DND-41 (cell line): Measurements from ENCODE around the gene EHD3.

ENCODE experiments used
- ATAC-seq: fragments of 200-7000 bp; cut with Tn5 transposase; 3 replicates; pipeline ENCODE4 v1.9.1; 2021; ENCODE audit warnings: low read depth; ENCODE audit not compliant: insufficient read depth
- DNase-seq: peaks from one replicate; pipeline ENCODE4 v3.0.0-alpha.2; 2020
- H2AFZ ChIP-seq: 2 replicates; pipeline ENCODE4 v1.6.0; 2012; ENCODE audit warnings: low read depth, low read length
- H3K27ac ChIP-seq: 2 replicates; pipeline ENCODE4 v1.5.1; 2012; ENCODE audit warnings: low read length, inconsistent platforms
- H3K27me3 ChIP-seq: fragments of 200-600 bp; sonication (generic); 2 replicates; pipeline ENCODE4 v1.6.0; 2012; ENCODE audit warnings: low read length, mild to moderate bottlenecking, inconsistent platforms; ENCODE audit not compliant: insufficient read depth, poor library complexity
- H3K36me3 ChIP-seq: 2 replicates; pipeline ENCODE4 v1.5.1; 2012; ENCODE audit warnings: low read length, inconsistent platforms; ENCODE audit not compliant: insufficient read depth
- H3K4me1 ChIP-seq: 2 replicates; pipeline ENCODE4 v1.5.1; 2012; ENCODE audit warnings: mild to moderate bottlenecking, low read length; ENCODE audit not compliant: insufficient read depth
- H3K4me2 ChIP-seq: 2 replicates; pipeline ENCODE4 v1.6.0; 2012; ENCODE audit warnings: mild to moderate bottlenecking, moderate library complexity, low read length, inconsistent platforms; ENCODE audit not compliant: insufficient read depth
- H3K4me3 ChIP-seq, 2 experiments: fragments of 200-600 bp in 1 of 2; shearing (Covaris generic) in 1 of 2; 2 replicates each; pipeline ENCODE4 v1.5.1; 2012 to 2016; ENCODE audit warnings: inconsistent platforms in 2 of 2, low read length in 2 of 2, mild to moderate bottlenecking in 2 of 2, low read depth in 1 of 2, moderate library complexity in 1 of 2
- H3K79me2 ChIP-seq: 2 replicates; pipeline ENCODE4 v1.6.0; 2012; ENCODE audit warnings: low read length, inconsistent platforms; ENCODE audit not compliant: insufficient read depth
- H3K9ac ChIP-seq: 2 replicates; pipeline ENCODE4 v1.6.0; 2012; ENCODE audit warnings: low read depth, mild to moderate bottlenecking, inconsistent platforms, low read length, moderate library complexity
- H3K9me3 ChIP-seq: 2 replicates; pipeline ENCODE4 v1.5.1; 2012; ENCODE audit warnings: low read length, moderate library complexity, mild to moderate bottlenecking, inconsistent platforms; ENCODE audit not compliant: insufficient read depth, severe bottlenecking
- H4K20me1 ChIP-seq: 2 replicates; pipeline ENCODE4 v1.6.0; 2012; ENCODE audit warnings: low read length; ENCODE audit not compliant: insufficient read depth
- EZH2 ChIP-seq: IDR thresholded peaks from 3 replicates; pipeline ENCODE4 v1.6.1; 2012; ENCODE audit warnings: borderline replicate concordance, low read depth, mild to moderate bottlenecking, moderate library complexity, low read length, inconsistent platforms; ENCODE audit not compliant: severe bottlenecking
- TF ChIP-seq, protein P1 (sequence below): IDR thresholded peaks from 2 replicates; pipeline ENCODE4 v1.5.1; 2012; ENCODE audit warnings: borderline replicate concordance, low read length, moderate library complexity, mild to moderate bottlenecking; ENCODE audit not compliant: poor library complexity, severe bottlenecking; ENCODE audit errors: extremely low read depth

Gene EHD3

DNA sequence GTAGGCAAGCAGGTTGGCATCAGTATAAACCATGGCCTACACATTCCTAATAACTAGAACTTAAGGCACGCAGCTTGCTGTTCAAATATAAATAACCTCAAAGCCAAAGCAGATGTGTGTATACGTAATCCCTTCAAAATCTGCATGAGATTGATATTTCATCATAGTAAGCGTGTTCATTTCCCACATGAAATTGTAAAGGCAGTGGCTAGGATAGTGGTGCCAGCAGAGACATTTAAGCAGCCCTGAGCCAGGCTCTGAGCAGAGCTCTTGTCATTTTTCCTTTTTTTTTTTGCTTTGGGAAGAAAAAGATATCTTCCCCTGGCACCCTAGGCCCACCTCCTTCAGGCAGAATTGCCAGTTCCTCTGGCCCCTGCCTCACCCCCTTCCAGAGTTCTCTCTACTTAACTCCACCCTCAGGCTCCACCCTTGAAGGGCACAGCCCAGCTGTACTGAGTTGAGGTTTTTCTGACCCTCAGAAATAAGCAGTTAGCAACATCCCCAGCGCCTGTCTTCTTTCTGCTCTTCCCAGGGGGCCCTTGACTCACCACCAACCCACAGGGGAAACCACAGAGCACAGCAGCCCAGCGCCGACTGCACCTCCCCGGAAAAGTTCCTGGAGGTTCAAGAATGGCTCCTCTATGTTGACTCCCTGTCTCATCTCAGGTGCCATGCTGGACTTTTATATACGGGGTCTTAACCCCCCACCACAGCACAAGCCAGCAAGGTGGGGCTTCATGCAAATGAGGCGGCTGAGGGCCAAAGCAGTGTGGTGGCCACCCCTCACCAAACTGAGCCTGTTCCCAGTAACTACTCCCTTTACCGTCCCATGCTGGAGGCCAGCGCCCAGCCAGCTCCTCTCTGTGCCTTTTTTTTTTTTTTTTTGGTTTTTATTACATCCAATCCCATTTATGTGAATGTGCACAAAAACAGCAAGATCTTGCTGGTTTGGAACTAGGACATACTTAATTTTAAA is 84.7 kb downstream of the EHD3 start:
- no peaks in the 10 kb centered on the region for H3K79me2 ChIP-seq
- no peaks in the 10 kb centered on the region for H3K9me3 ChIP-seq
- peak overlapping the region; percentile 57 for H3K4me2 ChIP-seq
- peak overlapping the region; percentile 83 for H3K27ac ChIP-seq
- peak overlapping the region; percentile 24; the same call in 1 of the 2 replicates for H3K9ac ChIP-seq
- no peak for TF ChIP-seq EZH2
- TF ChIP-seq, protein P1, sequence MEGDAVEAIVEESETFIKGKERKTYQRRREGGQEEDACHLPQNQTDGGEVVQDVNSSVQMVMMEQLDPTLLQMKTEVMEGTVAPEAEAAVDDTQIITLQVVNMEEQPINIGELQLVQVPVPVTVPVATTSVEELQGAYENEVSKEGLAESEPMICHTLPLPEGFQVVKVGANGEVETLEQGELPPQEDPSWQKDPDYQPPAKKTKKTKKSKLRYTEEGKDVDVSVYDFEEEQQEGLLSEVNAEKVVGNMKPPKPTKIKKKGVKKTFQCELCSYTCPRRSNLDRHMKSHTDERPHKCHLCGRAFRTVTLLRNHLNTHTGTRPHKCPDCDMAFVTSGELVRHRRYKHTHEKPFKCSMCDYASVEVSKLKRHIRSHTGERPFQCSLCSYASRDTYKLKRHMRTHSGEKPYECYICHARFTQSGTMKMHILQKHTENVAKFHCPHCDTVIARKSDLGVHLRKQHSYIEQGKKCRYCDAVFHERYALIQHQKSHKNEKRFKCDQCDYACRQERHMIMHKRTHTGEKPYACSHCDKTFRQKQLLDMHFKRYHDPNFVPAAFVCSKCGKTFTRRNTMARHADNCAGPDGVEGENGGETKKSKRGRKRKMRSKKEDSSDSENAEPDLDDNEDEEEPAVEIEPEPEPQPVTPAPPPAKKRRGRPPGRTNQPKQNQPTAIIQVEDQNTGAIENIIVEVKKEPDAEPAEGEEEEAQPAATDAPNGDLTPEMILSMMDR = no peak
- peak overlapping the region in 1 of 2 experiments; percentile 28; a peak in 1 of 4 replicates for H3K4me3 ChIP-seq
- DNase-seq = peak; percentile 90
- no peaks in the 10 kb centered on the region for H3K27me3 ChIP-seq
- peaks cover 64% of the 10 kb centered on the region for H3K4me1 ChIP-seq
- ATAC-seq = peak; percentile 87
- H4K20me1 ChIP-seq = no peaks in the 10 kb centered on the region
- no peaks in the 10 kb centered on the region for H3K36me3 ChIP-seq
- H2AFZ ChIP-seq = no peak overlapping the region
